ENCODE measurements around the gene TMEM200A.

TMEM200A gene

DNA sequence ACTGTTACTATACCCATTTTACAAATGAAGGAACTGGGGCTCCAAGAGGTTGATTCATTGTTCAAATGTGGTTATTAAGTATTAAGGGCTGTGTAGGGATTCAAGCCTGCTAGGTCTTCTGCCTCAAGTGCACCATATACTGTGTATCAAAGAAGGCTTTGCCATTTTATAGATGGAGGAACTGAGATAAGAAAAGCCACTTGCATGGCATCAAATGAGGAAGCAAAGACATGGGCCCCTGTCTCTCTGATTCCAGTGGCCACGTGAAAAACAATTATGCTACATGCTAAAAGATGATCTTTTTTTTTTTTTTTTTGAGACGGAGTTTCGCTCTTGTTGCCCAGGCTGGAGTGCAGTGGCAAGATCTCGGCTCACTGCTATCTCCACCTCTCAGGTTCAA lies 67.0 kb downstream of the TMEM200A start:
- H3K27me3 ChIP-seq (replicated peaks in 2 of 5; ENCODE audit: control insufficient read depth in 4 of 5, insufficient read depth in 5 of 5, low read length in 4 of 5): no peaks in the 10 kb centered on the region
- H3K36me3 ChIP-seq (ENCODE audit: control insufficient read depth in 4 of 4, insufficient read depth in 4 of 4, low read length in 3 of 4): no peaks in the 10 kb centered on the region
- DNase-seq: peak in 2 of 3 donors; percentile 58 to 80
- H3K4me3 ChIP-seq (ENCODE audit: control insufficient read depth in 1 of 7, extremely low read depth in 1 of 7, insufficient read depth in 4 of 7, low read depth in 2 of 7, low read length in 6 of 7): no peak overlapping the region
- no peak overlapping the region for H3K27ac ChIP-seq (ENCODE audit: insufficient read depth in 1 of 2, low read depth in 1 of 2, low read length in 2 of 2, poor library complexity in 1 of 2, severe bottlenecking in 2 of 2)
- no peaks in the 10 kb centered on the region for H3K9me3 ChIP-seq (ENCODE audit: control extremely low read depth in 1 of 5, control insufficient read depth in 4 of 5, insufficient read depth in 2 of 5, low read depth in 1 of 5, low read length in 4 of 5)
- ChIA-PET POLR2A (no interaction called here), CTCF (no interaction called here)
- 25% methylated on average over 1 of the region's 4 CpGs for WGBS (ENCODE audit: insufficient coverage)
- H3K4me1 ChIP-seq (ENCODE audit: control extremely low read depth in 1 of 4, control insufficient read depth in 4 of 4, insufficient read depth in 4 of 4, low read length in 3 of 4): peaks cover 0 to 10% (median 2%) of the 10 kb centered on the region in 4 experiments

DNA sequence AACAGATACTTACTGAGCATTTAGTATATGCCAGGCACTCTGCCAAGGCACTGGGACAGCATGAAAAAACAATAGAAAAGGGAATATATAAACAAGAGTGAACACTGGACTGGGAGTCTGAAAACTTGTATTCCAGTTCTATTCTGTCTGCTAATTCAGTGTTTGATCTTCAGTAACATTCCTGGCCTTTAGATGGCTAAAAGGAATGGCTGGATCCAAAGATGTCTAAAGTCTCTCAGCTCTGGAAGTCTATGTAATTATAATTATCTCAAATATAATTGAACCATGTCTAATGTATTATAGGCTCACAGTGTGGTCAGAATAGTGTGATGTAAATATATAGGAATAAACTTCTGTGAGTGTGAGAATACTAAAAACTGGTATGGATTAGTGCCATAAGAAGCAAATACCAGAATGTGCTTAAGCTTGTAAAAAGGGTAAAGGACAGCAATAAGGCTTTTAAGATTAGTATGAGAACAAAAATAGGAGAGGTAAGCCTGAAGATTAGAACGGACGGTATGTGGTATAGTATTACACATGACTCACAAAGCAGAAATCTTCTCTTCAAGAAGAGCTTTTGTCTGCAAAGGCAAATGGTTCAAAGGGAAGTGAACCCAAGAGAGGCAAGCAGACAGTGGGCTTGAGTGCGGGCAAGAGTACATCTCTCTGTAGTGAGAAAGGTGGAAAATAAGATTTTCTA lies 68.5 kb downstream of the TMEM200A start:
- ChIA-PET POLR2A (no interaction called here), CTCF (no interaction called here)
- WGBS (ENCODE audit: insufficient coverage): no CpG with 5 or more reads among the region's 3 CpGs
- H3K27me3 ChIP-seq (replicated peaks in 2 of 5; ENCODE audit: control insufficient read depth in 4 of 5, insufficient read depth in 5 of 5, low read length in 4 of 5): no peaks in the 10 kb centered on the region
- H3K4me3 ChIP-seq (ENCODE audit: control insufficient read depth in 1 of 7, extremely low read depth in 1 of 7, insufficient read depth in 4 of 7, low read depth in 2 of 7, low read length in 6 of 7): no peak overlapping the region
- DNase-seq: no peak
- no peaks in the 10 kb centered on the region for H3K9me3 ChIP-seq (ENCODE audit: control extremely low read depth in 1 of 5, control insufficient read depth in 4 of 5, insufficient read depth in 2 of 5, low read depth in 1 of 5, low read length in 4 of 5)
- H3K36me3 ChIP-seq (ENCODE audit: control insufficient read depth in 4 of 4, insufficient read depth in 4 of 4, low read length in 3 of 4): no peaks in the 10 kb centered on the region
- H3K4me1 ChIP-seq (ENCODE audit: control extremely low read depth in 1 of 4, control insufficient read depth in 4 of 4, insufficient read depth in 4 of 4, low read length in 3 of 4): peaks cover 0 to 10% (median 2%) of the 10 kb centered on the region in 4 experiments
- no peak overlapping the region for H3K27ac ChIP-seq (ENCODE audit: insufficient read depth in 1 of 2, low read depth in 1 of 2, low read length in 2 of 2, poor library complexity in 1 of 2, severe bottlenecking in 2 of 2)

DNA sequence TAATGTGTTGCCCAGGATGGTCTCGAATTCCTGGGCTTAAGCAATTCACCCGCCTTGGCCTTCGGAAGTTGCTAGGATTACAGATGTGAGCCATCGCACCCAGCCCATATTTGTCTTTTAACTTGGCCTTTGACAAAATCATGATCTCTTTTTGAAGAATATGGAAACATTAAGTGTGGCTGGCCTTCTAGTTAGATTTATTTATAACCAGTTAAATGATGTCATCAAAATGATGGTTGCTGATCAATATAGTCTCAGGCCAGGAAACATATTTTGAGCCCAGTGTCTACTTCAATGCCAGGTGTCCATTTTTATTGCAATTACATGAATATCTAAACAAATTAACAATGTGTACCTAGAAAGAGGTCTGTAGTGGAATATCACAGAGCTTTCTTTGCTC lies 69.4 kb downstream of the TMEM200A start:
- no peak overlapping the region for H3K27ac ChIP-seq (ENCODE audit: insufficient read depth in 1 of 2, low read depth in 1 of 2, low read length in 2 of 2, poor library complexity in 1 of 2, severe bottlenecking in 2 of 2)
- H3K36me3 ChIP-seq (ENCODE audit: control insufficient read depth in 4 of 4, insufficient read depth in 4 of 4, low read length in 3 of 4): peaks cover 0 to under 1% (median 0%) of the 10 kb centered on the region in 4 experiments
- H3K9me3 ChIP-seq (ENCODE audit: control extremely low read depth in 1 of 5, control insufficient read depth in 4 of 5, insufficient read depth in 2 of 5, low read depth in 1 of 5, low read length in 4 of 5): no peaks in the 10 kb centered on the region
- ChIA-PET POLR2A (no interaction called here), CTCF (no interaction called here)
- DNase-seq: no peak
- H3K4me1 ChIP-seq (ENCODE audit: control extremely low read depth in 1 of 4, control insufficient read depth in 4 of 4, insufficient read depth in 4 of 4, low read length in 3 of 4): peaks cover 0 to 10% (median 2%) of the 10 kb centered on the region in 4 experiments
- WGBS (ENCODE audit: insufficient coverage): 100% methylated on average over 2 of the region's 4 CpGs
- no peak overlapping the region for H3K4me3 ChIP-seq (ENCODE audit: control insufficient read depth in 1 of 7, extremely low read depth in 1 of 7, insufficient read depth in 4 of 7, low read depth in 2 of 7, low read length in 6 of 7)
- H3K27me3 ChIP-seq (replicated peaks in 2 of 5; ENCODE audit: control insufficient read depth in 4 of 5, insufficient read depth in 5 of 5, low read length in 4 of 5): no peaks in the 10 kb centered on the region

DNA sequence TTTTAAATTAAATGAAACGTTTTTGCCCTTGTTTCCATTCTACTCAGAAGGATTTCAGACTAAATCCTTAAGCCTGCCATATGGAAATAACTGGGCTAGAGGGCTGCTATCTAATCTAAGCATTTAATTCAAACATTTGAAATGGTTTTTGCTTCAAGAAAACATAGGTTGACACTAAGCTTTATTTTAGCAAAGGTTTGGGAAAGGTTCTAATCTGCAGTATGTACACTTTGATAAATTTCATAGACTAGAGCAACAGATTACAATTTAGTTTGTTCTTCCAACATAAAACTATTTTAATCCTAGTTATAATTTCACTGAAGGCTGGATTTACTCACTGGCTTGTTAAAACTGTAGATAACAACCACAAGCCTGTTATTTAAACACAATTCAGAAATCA lies 72.1 kb downstream of the TMEM200A start:
- DNase-seq: no peak
- H3K27me3 ChIP-seq (replicated peaks in 2 of 5; ENCODE audit: control insufficient read depth in 4 of 5, insufficient read depth in 5 of 5, low read length in 4 of 5): no peaks in the 10 kb centered on the region
- CTCF ChIA-PET: no interaction called here
- H3K27ac ChIP-seq (ENCODE audit: insufficient read depth in 1 of 2, low read depth in 1 of 2, low read length in 2 of 2, poor library complexity in 1 of 2, severe bottlenecking in 2 of 2): no peak overlapping the region
- no peak overlapping the region for H3K4me3 ChIP-seq (ENCODE audit: control insufficient read depth in 1 of 7, extremely low read depth in 1 of 7, insufficient read depth in 4 of 7, low read depth in 2 of 7, low read length in 6 of 7)
- peaks cover 0 to 14% (median 10%) of the 10 kb centered on the region in 4 experiments for H3K36me3 ChIP-seq (ENCODE audit: control insufficient read depth in 4 of 4, insufficient read depth in 4 of 4, low read length in 3 of 4)
- peaks cover 0 to under 1% (median under 1%) of the 10 kb centered on the region in 4 experiments for H3K4me1 ChIP-seq (ENCODE audit: control extremely low read depth in 1 of 4, control insufficient read depth in 4 of 4, insufficient read depth in 4 of 4, low read length in 3 of 4)
- WGBS (ENCODE audit: insufficient coverage): no CpG with 5 or more reads among the region's 1 CpG
- POLR2A ChIA-PET: no interaction called here
- H3K9me3 ChIP-seq (ENCODE audit: control extremely low read depth in 1 of 5, control insufficient read depth in 4 of 5, insufficient read depth in 2 of 5, low read depth in 1 of 5, low read length in 4 of 5): no peaks in the 10 kb centered on the region

DNA sequence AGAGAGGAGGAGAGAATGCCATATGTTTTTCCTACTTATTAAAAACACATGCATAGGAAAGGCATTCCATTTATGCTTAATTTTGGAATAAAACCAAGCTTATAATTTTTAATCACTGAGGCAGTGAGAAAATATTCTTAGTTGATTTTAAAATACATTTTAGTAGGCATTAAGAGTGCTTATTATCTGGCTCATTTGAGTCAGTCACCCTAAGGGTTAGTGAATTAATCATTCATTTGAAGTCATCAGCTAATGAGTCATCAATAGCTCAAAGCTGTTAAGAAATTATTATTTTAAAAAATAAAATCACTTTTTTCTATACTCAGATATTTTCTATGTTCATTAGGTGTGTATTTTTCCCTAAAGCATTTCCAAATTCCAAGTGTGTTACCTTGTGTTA lies 81.6 kb downstream of the TMEM200A start:
- no peak overlapping the region for H3K4me3 ChIP-seq (ENCODE audit: control insufficient read depth in 1 of 7, extremely low read depth in 1 of 7, insufficient read depth in 4 of 7, low read depth in 2 of 7, low read length in 6 of 7)
- CTCF ChIA-PET: interaction anchor here (1.2 kb wide), 1 partner anchor 11 kb away, joined by 3 read pairs; no protein-coding TSS in a partner anchor
- no peaks in the 10 kb centered on the region for H3K27me3 ChIP-seq (replicated peaks in 2 of 5; ENCODE audit: control insufficient read depth in 4 of 5, insufficient read depth in 5 of 5, low read length in 4 of 5)
- peaks cover 0 to 4% (median 0%) of the 10 kb centered on the region in 5 experiments for H3K9me3 ChIP-seq (ENCODE audit: control extremely low read depth in 1 of 5, control insufficient read depth in 4 of 5, insufficient read depth in 2 of 5, low read depth in 1 of 5, low read length in 4 of 5)
- no peak overlapping the region for H3K27ac ChIP-seq (ENCODE audit: insufficient read depth in 1 of 2, low read depth in 1 of 2, low read length in 2 of 2, poor library complexity in 1 of 2, severe bottlenecking in 2 of 2)
- POLR2A ChIA-PET: no interaction called here
- H3K4me1 ChIP-seq (ENCODE audit: control extremely low read depth in 1 of 4, control insufficient read depth in 4 of 4, insufficient read depth in 4 of 4, low read length in 3 of 4): peaks cover 0 to 4% (median 0%) of the 10 kb centered on the region in 4 experiments
- peak in 1 of 3 donors; percentile 14 for DNase-seq
- H3K36me3 ChIP-seq (ENCODE audit: control insufficient read depth in 4 of 4, insufficient read depth in 4 of 4, low read length in 3 of 4): no peaks in the 10 kb centered on the region

DNA sequence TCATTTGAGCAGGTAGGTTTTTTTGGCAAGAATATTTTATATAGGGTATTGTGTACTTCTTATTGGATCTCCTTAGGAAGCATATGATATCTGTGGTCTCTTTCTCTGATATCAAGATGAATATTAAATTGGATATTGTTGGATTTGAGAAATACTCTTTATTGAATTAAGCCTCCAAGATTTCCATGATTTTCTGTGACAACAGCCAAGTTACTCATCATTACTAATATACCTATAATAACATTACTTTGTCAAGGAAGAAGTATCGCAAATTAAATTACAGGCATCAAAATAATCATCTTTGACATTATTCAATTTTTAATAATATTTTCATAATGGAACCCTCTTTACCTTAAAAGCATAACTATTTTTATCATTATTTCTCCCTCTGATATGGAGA lies 86.5 kb downstream of the TMEM200A start:
- no CpG with 5 or more reads among the region's 1 CpG for WGBS (ENCODE audit: insufficient coverage)
- no peaks in the 10 kb centered on the region for H3K36me3 ChIP-seq (ENCODE audit: control insufficient read depth in 4 of 4, insufficient read depth in 4 of 4, low read length in 3 of 4)
- no peak overlapping the region for H3K27ac ChIP-seq (ENCODE audit: insufficient read depth in 1 of 2, low read depth in 1 of 2, low read length in 2 of 2, poor library complexity in 1 of 2, severe bottlenecking in 2 of 2)

DNA sequence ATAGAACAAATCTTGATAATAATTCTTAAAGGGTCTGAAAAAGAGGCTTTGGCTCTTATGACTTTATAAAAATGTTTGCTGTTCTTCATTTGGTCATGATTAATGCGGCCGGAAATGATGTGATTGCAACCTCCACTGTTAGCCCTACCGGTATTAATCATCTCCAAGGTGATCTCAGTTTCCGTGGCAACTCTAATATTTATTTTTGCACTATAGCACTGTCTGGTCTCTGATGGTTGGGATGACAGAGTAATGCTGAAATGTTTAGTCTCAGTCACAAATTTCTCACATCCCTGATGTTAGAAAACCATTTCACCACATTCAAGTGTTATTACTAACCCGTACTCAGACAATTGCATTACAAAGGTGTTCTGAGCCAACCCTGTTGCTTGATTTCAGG lies 87.4 kb downstream of the TMEM200A start:
- Histone ChIP-seq H3K36me3 (ENCODE audit: control insufficient read depth in 4 of 4, insufficient read depth in 4 of 4, low read length in 3 of 4) (no peaks in the 10 kb centered on the region), H3K4me3 (ENCODE audit: control insufficient read depth in 1 of 7, extremely low read depth in 1 of 7, insufficient read depth in 4 of 7, low read depth in 2 of 7, low read length in 6 of 7) (no peak overlapping the region), H3K27ac (ENCODE audit: insufficient read depth in 1 of 2, low read depth in 1 of 2, low read length in 2 of 2, poor library complexity in 1 of 2, severe bottlenecking in 2 of 2) (no peak overlapping the region), H3K9me3 (ENCODE audit: control extremely low read depth in 1 of 5, control insufficient read depth in 4 of 5, insufficient read depth in 2 of 5, low read depth in 1 of 5, low read length in 4 of 5) (peaks cover 0 to 4% (median 0%) of the 10 kb centered on the region in 5 experiments), H3K27me3 (replicated peaks in 2 of 5; ENCODE audit: control insufficient read depth in 4 of 5, insufficient read depth in 5 of 5, low read length in 4 of 5) (no peaks in the 10 kb centered on the region), H3K4me1 (ENCODE audit: control extremely low read depth in 1 of 4, control insufficient read depth in 4 of 4, insufficient read depth in 4 of 4, low read length in 3 of 4) (no peaks in the 10 kb centered on the region)
- POLR2A ChIA-PET: no interaction called here
- CTCF ChIA-PET: no interaction called here
- DNase-seq: no peak
- WGBS (ENCODE audit: insufficient coverage): 90% methylated on average over 3 of the region's 5 CpGs

More for the DNA sequence above, 86.5 kb downstream of the TMEM200A start:
- Histone ChIP-seq H3K4me3 (ENCODE audit: control insufficient read depth in 1 of 7, extremely low read depth in 1 of 7, insufficient read depth in 4 of 7, low read depth in 2 of 7, low read length in 6 of 7) (no peak overlapping the region), H3K4me1 (ENCODE audit: control extremely low read depth in 1 of 4, control insufficient read depth in 4 of 4, insufficient read depth in 4 of 4, low read length in 3 of 4) (no peaks in the 10 kb centered on the region), H3K27me3 (replicated peaks in 2 of 5; ENCODE audit: control insufficient read depth in 4 of 5, insufficient read depth in 5 of 5, low read length in 4 of 5) (no peaks in the 10 kb centered on the region), H3K9me3 (ENCODE audit: control extremely low read depth in 1 of 5, control insufficient read depth in 4 of 5, insufficient read depth in 2 of 5, low read depth in 1 of 5, low read length in 4 of 5) (peaks cover 0 to 4% (median 0%) of the 10 kb centered on the region in 5 experiments)
- ChIA-PET CTCF (no interaction called here), POLR2A (no interaction called here)
- no peak for DNase-seq

Data from common myeloid progenitor, CD34-positive (primary cell).